Panc1 (cell line): ENCODE measurements around the gene MTERF4. TPM values are rescaled to one million over a fixed set of nuclear protein-coding genes. Genes with fewer than 3 reads are reported as not detected.

Experiments used
- ATAC-seq: fragments of 200-7000 bp; cut with Tn5 transposase; 2 replicates; pipeline ENCODE4 v1.9.1; 2020; ENCODE audit warnings: mild to moderate bottlenecking, moderate library complexity
- BruUV-seq: library from RNA; stranded (reverse); fragments of 400-500 nt; replicated peaks from 2 replicates; lab custom pipeline; 2021; lab: Mats Ljungman, UMichigan
- CTCF ChIA-PET: fragments of 300-600 bp; sonication (Branson Sonifier 250); formaldehyde crosslinking; loops from one replicate; lab custom pipeline; 2022; ENCODE audit warnings: antibody characterized with exemption; lab: Charles Lee
- POLR2A ChIA-PET: fragments of 300-600 bp; sonication (Branson Sonifier 250); formaldehyde crosslinking; loops from one replicate; lab custom pipeline; 2022; ENCODE audit warnings: antibody characterized with exemption; lab: Charles Lee
- DNase-seq: peaks from one replicate; pipeline ENCODE4 v3.0.0-alpha.2; 2010; ENCODE audit warnings: low read depth, low spot score
- H3K27ac ChIP-seq: 2 replicates; pipeline ENCODE4 v1.5.1; 2011; ENCODE audit warnings: mild to moderate bottlenecking, low read length, inconsistent platforms
- H3K27me3 ChIP-seq: fragments of 200-500 bp; sonication (Bioruptor generic); 2 replicates; pipeline ENCODE4 v1.6.0; 2014; ENCODE audit warnings: low read length, inconsistent platforms; ENCODE audit not compliant: control insufficient read depth, insufficient read depth
- H3K36me3 ChIP-seq: fragments of 200-500 bp; sonication (Bioruptor generic); 2 replicates; pipeline ENCODE4 v1.5.1; 2014; ENCODE audit warnings: inconsistent platforms, mild to moderate bottlenecking, low read length, moderate library complexity; ENCODE audit not compliant: control insufficient read depth, insufficient read depth
- H3K4me1 ChIP-seq: 2 replicates; pipeline ENCODE4 v1.5.1; 2011; ENCODE audit warnings: inconsistent platforms, mild to moderate bottlenecking, low read length, moderate library complexity; ENCODE audit not compliant: control insufficient read depth, insufficient read depth
- H3K4me3 ChIP-seq, 2 experiments: 2 replicates each; pipeline ENCODE4 v1.5.1; 2011 to 2012; ENCODE audit warnings: low read depth in 2 of 2, low read length in 2 of 2, mild to moderate bottlenecking in 2 of 2, inconsistent platforms in 1 of 2, moderate library complexity in 1 of 2
- H3K9me3 ChIP-seq: fragments of 200-500 bp; sonication (Bioruptor generic); 2 replicates; pipeline ENCODE4 v1.5.1; 2014; ENCODE audit warnings: low read depth, mild to moderate bottlenecking, inconsistent platforms, low read length, moderate library complexity; ENCODE audit not compliant: control insufficient read depth, insufficient read depth
- POLR2AphosphoS5 ChIP-seq: IDR thresholded peaks from 2 replicates; pipeline ENCODE4 v1.6.1; 2012; ENCODE audit warnings: mild to moderate bottlenecking, low read depth, low read length, moderate library complexity
- SIN3A ChIP-seq: IDR thresholded peaks from 2 replicates; pipeline ENCODE4 v1.6.1; 2012; ENCODE audit warnings: low read depth, mild to moderate bottlenecking, low read length, moderate library complexity, borderline replicate concordance; ENCODE audit not compliant: insufficient read depth
- TCF7L2 ChIP-seq: IDR thresholded peaks from 2 replicates; pipeline ENCODE4 v1.6.1; 2011; ENCODE audit warnings: mild to moderate bottlenecking, low read depth, low read length, inconsistent platforms
- in situ Hi-C: cut with HindIII; loops from 2 replicates; pipeline ENCODE4 v1.10.0; 2016; ENCODE audit warnings: low sequenced_read_pairs, low pct_unique_long_range_greater_than_20kb
- intact Hi-C: fragments of 100-400 bp; cut with micrococcal nuclease; formaldehyde crosslinking; loops from one replicate; pipeline ENCODE4 v1.10.0; 2022; ENCODE audit not compliant: unreplicated experiment
- total RNA-seq: library from RNA; stranded (reverse); gene quantifications from one replicate; pipeline ENCODE4 v1.2.1, GENCODE V29; 2021; ENCODE audit not compliant: unreplicated experiment
- TF ChIP-seq, protein P1 (sequence below): fragments of 450-650 bp; IDR thresholded peaks from 2 replicates; pipeline ENCODE4 v1.5.1; 2017; ENCODE audit warnings: mild to moderate bottlenecking
- TF ChIP-seq, protein P2 (sequence below), 2 experiments: IDR thresholded peaks; 2 replicates each; pipeline ENCODE4 v1.6.1; 2011 to 2012; ENCODE audit warnings: low read depth in 2 of 2, control low read depth in 1 of 2, low read length in 1 of 2, mild to moderate bottlenecking in 1 of 2, moderate library complexity in 1 of 2; ENCODE audit not compliant: insufficient read depth in 1 of 2

The MTERF4 gene
- total RNA-seq, 1 experiment from 2014 or later = 28.9 TPM

DNA sequence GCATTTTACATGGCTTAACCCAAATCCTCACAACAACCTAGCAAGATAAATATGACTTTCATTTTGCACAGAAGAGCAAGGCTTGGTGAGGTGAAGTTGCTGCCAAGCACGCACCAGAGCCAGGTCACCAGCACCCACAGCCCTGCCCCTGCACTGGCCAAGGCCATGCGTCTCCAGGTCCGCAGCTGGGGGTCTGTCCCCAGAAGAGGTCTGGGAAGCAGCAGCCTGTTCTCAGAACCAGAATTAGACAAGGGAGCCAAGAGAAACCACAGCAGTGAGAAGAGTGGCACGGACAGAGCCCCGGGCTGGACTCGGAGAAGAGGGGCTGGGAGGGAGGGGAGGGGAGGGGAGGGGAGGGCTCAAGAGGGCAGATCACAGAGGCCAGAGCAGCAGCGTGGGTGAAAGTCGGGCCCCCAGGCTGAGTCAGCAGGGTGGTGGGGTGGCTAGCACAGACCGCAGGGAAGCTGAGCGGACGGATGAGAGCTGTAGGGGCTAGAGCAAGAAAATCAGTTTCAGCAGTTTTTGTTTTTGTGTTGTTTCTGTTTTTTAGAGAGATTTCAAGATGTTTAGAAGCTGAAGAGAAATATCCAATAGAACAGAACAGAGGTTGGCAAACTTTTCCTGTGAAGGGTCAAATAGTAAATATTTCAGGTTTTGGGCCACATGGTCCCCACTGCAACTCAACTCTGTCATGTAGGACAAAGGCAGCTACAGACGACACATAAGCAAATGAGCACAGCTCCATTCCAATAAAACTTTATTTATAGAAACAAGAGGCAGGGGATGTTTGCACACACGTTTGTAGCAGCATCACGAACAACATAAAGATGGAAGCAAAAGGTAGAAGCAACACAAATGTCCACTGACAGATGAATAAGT is 7.4 kb upstream of the MTERF4 start:
- ATAC-seq (no peak), DNase-seq (no peak)
- no TSS peak for BruUV-seq
- Histone ChIP-seq H3K4me1 (no peaks in the 10 kb centered on the region), H3K4me3 (no peak overlapping the region), H3K9me3 (no peaks in the 10 kb centered on the region), H3K36me3 (no peaks in the 10 kb centered on the region), H3K27ac (no peak overlapping the region), H3K27me3 (no peaks in the 10 kb centered on the region)
- ChIA-PET CTCF (no interaction called here), POLR2A (interaction anchor here (0.6 kb wide), 1 partner anchor 522 kb away, joined by 9 read pairs; no protein-coding TSS in a partner anchor)
- intact Hi-C loops = no loop called here
- no peak for TF ChIP-seq POLR2AphosphoS5
- TF ChIP-seq TCF7L2 = no peak
- TF ChIP-seq, protein P1, sequence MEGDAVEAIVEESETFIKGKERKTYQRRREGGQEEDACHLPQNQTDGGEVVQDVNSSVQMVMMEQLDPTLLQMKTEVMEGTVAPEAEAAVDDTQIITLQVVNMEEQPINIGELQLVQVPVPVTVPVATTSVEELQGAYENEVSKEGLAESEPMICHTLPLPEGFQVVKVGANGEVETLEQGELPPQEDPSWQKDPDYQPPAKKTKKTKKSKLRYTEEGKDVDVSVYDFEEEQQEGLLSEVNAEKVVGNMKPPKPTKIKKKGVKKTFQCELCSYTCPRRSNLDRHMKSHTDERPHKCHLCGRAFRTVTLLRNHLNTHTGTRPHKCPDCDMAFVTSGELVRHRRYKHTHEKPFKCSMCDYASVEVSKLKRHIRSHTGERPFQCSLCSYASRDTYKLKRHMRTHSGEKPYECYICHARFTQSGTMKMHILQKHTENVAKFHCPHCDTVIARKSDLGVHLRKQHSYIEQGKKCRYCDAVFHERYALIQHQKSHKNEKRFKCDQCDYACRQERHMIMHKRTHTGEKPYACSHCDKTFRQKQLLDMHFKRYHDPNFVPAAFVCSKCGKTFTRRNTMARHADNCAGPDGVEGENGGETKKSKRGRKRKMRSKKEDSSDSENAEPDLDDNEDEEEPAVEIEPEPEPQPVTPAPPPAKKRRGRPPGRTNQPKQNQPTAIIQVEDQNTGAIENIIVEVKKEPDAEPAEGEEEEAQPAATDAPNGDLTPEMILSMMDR = no peak
- TF ChIP-seq SIN3A = no peak
- TF ChIP-seq, protein P2, sequence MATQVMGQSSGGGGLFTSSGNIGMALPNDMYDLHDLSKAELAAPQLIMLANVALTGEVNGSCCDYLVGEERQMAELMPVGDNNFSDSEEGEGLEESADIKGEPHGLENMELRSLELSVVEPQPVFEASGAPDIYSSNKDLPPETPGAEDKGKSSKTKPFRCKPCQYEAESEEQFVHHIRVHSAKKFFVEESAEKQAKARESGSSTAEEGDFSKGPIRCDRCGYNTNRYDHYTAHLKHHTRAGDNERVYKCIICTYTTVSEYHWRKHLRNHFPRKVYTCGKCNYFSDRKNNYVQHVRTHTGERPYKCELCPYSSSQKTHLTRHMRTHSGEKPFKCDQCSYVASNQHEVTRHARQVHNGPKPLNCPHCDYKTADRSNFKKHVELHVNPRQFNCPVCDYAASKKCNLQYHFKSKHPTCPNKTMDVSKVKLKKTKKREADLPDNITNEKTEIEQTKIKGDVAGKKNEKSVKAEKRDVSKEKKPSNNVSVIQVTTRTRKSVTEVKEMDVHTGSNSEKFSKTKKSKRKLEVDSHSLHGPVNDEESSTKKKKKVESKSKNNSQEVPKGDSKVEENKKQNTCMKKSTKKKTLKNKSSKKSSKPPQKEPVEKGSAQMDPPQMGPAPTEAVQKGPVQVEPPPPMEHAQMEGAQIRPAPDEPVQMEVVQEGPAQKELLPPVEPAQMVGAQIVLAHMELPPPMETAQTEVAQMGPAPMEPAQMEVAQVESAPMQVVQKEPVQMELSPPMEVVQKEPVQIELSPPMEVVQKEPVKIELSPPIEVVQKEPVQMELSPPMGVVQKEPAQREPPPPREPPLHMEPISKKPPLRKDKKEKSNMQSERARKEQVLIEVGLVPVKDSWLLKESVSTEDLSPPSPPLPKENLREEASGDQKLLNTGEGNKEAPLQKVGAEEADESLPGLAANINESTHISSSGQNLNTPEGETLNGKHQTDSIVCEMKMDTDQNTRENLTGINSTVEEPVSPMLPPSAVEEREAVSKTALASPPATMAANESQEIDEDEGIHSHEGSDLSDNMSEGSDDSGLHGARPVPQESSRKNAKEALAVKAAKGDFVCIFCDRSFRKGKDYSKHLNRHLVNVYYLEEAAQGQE (IDR thresholded peaks at IDR 0.05; ENCODE audit: insufficient read depth in 1 of 2, low read depth in 2 of 2, low read length in 1 of 2) = no peak
- in situ Hi-C loops = no loop called here

DNA sequence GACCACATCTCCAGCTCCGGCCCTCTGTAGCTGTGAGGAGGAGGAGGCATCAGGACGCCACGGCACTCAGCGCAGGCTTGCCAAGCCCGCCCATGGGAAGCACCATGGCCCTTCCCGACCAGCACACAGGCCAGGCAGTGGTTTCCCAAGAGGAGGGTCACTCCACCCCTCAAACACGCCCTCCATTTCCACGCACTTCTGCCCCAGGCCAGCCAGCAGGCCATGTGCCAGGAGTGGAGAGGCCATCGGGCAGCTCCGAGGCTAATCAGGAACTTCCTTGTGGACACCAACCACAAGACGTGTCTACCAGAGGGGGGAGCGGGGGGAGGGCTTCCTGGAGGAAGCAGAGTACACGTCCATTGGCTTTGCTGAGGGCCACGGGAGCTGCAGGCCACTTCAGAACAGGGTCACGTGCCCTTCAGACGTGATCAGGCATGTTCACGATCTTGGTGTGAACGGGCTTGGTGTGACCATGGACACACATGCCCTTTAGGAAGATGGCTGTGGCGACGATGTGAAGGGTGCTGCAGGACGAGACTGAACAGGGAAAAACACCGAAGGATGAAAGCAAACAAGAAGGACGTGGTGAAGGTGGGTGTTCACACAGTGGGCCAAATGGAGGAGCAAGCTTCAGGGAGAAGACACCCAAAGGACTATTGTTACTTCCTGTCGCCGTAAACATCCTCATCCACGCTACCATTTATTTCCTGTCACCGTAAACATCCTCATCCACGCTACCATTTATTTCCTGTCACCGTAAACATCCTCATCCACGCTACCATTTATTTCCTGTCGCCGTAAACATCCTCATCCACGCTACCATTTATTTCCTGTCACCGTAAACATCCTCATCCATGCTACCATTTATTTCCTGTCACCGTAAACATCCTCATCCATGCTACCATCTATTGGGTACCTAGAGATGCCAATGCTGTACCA is 6.5 kb upstream of the MTERF4 start:
- in situ Hi-C loops = no loop called here
- Histone ChIP-seq H3K4me1 (no peaks in the 10 kb centered on the region), H3K27ac (no peak overlapping the region), H3K36me3 (no peaks in the 10 kb centered on the region), H3K4me3 (no peak overlapping the region), H3K27me3 (no peaks in the 10 kb centered on the region), H3K9me3 (no peaks in the 10 kb centered on the region)
- ChIA-PET POLR2A (interaction anchor here (0.6 kb wide), 1 partner anchor 521 kb away, joined by 9 read pairs; no protein-coding TSS in a partner anchor), CTCF (no interaction called here)
- no TSS peak for BruUV-seq
- no peak for TF ChIP-seq SIN3A
- no peak for TF ChIP-seq POLR2AphosphoS5
- TF ChIP-seq, protein P1 = no peak
- TF ChIP-seq TCF7L2 = no peak
- no peak for DNase-seq
- intact Hi-C loops = no loop called here
- ATAC-seq = no peak
